Thyroid gland (tissue), 4 donors: ENCODE results near the gene PAK1.

Experiments used
- POLR2A ChIP-seq, 2 donors: fragments of 450-650 bp; IDR thresholded peaks; one replicate each; pipeline ENCODE4 v1.6.1; 2017; ENCODE audit warnings: antibody characterized with exemption in 2 of 2, mild to moderate bottlenecking in 2 of 2, moderate library complexity in 1 of 2
- TF ChIP-seq, protein P1 (sequence below), 6 experiments: fragments of 200-600 bp in 3 of 6; fragments of 450-650 bp in 3 of 6; sonication (generic) in 3 of 6; IDR thresholded peaks; one replicate each; pipeline ENCODE4 v1.5.1; 2016 to 2019; ENCODE audit warnings: antibody characterized with exemption in 6 of 6, mild to moderate bottlenecking in 2 of 6, inconsistent platforms in 1 of 6, moderate library complexity in 1 of 6

GRCh38 chr11:77310721-77311120 is 163.2 kb downstream of the PAK1 start:
- TF ChIP-seq, protein P1, sequence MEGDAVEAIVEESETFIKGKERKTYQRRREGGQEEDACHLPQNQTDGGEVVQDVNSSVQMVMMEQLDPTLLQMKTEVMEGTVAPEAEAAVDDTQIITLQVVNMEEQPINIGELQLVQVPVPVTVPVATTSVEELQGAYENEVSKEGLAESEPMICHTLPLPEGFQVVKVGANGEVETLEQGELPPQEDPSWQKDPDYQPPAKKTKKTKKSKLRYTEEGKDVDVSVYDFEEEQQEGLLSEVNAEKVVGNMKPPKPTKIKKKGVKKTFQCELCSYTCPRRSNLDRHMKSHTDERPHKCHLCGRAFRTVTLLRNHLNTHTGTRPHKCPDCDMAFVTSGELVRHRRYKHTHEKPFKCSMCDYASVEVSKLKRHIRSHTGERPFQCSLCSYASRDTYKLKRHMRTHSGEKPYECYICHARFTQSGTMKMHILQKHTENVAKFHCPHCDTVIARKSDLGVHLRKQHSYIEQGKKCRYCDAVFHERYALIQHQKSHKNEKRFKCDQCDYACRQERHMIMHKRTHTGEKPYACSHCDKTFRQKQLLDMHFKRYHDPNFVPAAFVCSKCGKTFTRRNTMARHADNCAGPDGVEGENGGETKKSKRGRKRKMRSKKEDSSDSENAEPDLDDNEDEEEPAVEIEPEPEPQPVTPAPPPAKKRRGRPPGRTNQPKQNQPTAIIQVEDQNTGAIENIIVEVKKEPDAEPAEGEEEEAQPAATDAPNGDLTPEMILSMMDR (IDR thresholded peaks at IDR 0.05): no peak
- TF ChIP-seq POLR2A (IDR thresholded peaks at IDR 0.05): no peak
